Spleen (tissue), 11 donors: Measurements from ENCODE around the gene CDH7. TPM values are rescaled to one million over a fixed set of nuclear protein-coding genes. Genes with fewer than 3 reads are reported as not detected.

Experiments
- DNase-seq: peaks from one replicate; pipeline ENCODE4 v3.0.0-alpha.2; 2020
- H3K27ac ChIP-seq, 8 donors: fragments of 200-600 bp; sonication (generic) in 7 of 8; 1 replicate in 4 of 8; 2 replicates in 4 of 8; pipeline versions ENCODE4 v1.5.0 to v1.8.0; 2016 to 2021; ENCODE audit warnings: inconsistent platforms in 4 of 8, mild to moderate bottlenecking in 4 of 8, moderate library complexity in 1 of 8
- H3K27me3 ChIP-seq, 7 donors: fragments of 200-600 bp; sonication (generic) in 6 of 7; replicated peaks in 1 of 7; 1 replicate in 4 of 7; 2 replicates in 3 of 7; pipeline versions ENCODE4 v1.5.0 to v1.8.0; 2016 to 2021; ENCODE audit warnings: inconsistent platforms in 3 of 7, mild to moderate bottlenecking in 1 of 7
- H3K36me3 ChIP-seq, 6 donors: fragments of 200-600 bp; sonication (generic) in 5 of 6; 1 replicate in 4 of 6; 2 replicates in 2 of 6; pipeline versions ENCODE4 v1.5.0 to v1.8.0; 2016 to 2021; ENCODE audit warnings: inconsistent platforms in 2 of 6
- H3K4me1 ChIP-seq, 6 donors: fragments of 200-600 bp; sonication (generic) in 5 of 6; 1 replicate in 3 of 6; 2 replicates in 3 of 6; pipeline versions ENCODE4 v1.5.0 to v1.8.0; 2016 to 2021; ENCODE audit warnings: inconsistent platforms in 3 of 6
- H3K4me3 ChIP-seq, 8 donors: fragments of 200-600 bp; sonication (generic) in 7 of 8; 1 replicate in 4 of 8; 2 replicates in 4 of 8; pipeline versions ENCODE4 v1.5.0 to v1.8.0; 2016 to 2021; ENCODE audit warnings: inconsistent platforms in 4 of 8, mild to moderate bottlenecking in 4 of 8, moderate library complexity in 2 of 8
- H3K9me3 ChIP-seq, 8 donors: fragments of 200-600 bp; sonication (generic) in 7 of 8; 1 replicate in 4 of 8; 2 replicates in 4 of 8; pipeline versions ENCODE4 v1.5.0 to v1.8.0; 2016 to 2021; ENCODE audit warnings: inconsistent platforms in 4 of 8
- CTCF ChIP-seq, 11 experiments: fragments of 200-600 bp in 7 of 11; fragments of 450-650 bp in 4 of 11; sonication (generic) in 4 of 11; IDR thresholded peaks in 8 of 11; conservative IDR thresholded peaks in 3 of 11; 1 replicate in 7 of 11; 2 replicates in 4 of 11; pipeline versions ENCODE4 v1.4.0 to v1.8.0; 2016 to 2021; ENCODE audit warnings: antibody characterized with exemption in 11 of 11, inconsistent platforms in 4 of 11, mild to moderate bottlenecking in 1 of 11
- POLR2A ChIP-seq, 3 donors: fragments of 450-650 bp; IDR thresholded peaks; one replicate each; pipeline ENCODE4 v1.5.1; 2017; ENCODE audit warnings: antibody characterized with exemption in 3 of 3, mild to moderate bottlenecking in 1 of 3
- POLR2AphosphoS5 ChIP-seq, 3 donors: sonication (generic); formaldehyde crosslinking; IDR thresholded peaks; one replicate each; pipeline ENCODE4 v1.5.1; 2017; ENCODE audit warnings: antibody characterized with exemption in 3 of 3
- WGBS, 5 donors: extraction: QIAGEN DNeasy Blood & Tissue Kit in 3 of 5; methylation state at CpG; one replicate each; pipeline versions ENCODE4 v1.1.5 to v1.1.7; 2013 to 2018; 5-methylcytosine and 5-hydroxymethylcytosine counted together
- intact Hi-C: fragments of 100-400 bp; cut with DNase I; formaldehyde crosslinking; loops from one replicate; pipeline ENCODE4 v1.15.0; 2023; ENCODE audit warnings: low total_unique reads
- polyA plus RNA-seq, 3 donors: library from polyadenylated mRNA; stranded (reverse); fragments of 200-250 nt; gene quantifications; one replicate each; pipeline ENCODE4 v1.2.1, GENCODE V29; 2013
- total RNA-seq, 7 donors: library from RNA; depleted of rRNA in 3 of 7; stranded (reverse); fragments of >200 nt in 3 of 7; fragmentation: NEBNext Ultra II Directional in 4 of 7; extraction: Animal tissue kit (Norgen Biotek cat#: 25700) in 4 of 7; gene quantifications; one replicate each; pipeline versions ENCODE4 v1.1.0 to v1.2.1, GENCODE V29; 2016 to 2021
- donor health status: healthy with polysubstance abuse.
- donor health status: DM: no; HTN: no; CAD: no; lungs with moderate emphysema.
- donor health status: DM: no; HTN: no; CAD: no.
- donor health status: Bipolar disorder and iron deficiency.
- donor health status: healthy.
- donor health status: DM: no; HTN: no; CAD: no.
- donor health status: DM: yes; HTN: yes; CAD: no.

The CDH7 gene
- total and polyA plus RNA-seq, 10 donors = under 0.01 to 0.09 (median 0.06) TPM; not detected in 6

GRCh38 chr18:65754121-65754520 is 3.3 kb downstream of the CDH7 start:
- H3K4me3 ChIP-seq = no peak overlapping the region
- WGBS, 5 donors = 23 to 40% (median 31%) methylated on average over 3 of the region's 3 CpGs
- no peak for DNase-seq
- intact Hi-C loops = no loop called here
- H3K9me3 ChIP-seq = peaks cover 0 to 8% (median 0%) of the 10 kb centered on the region in 8 donors
- H3K27me3 ChIP-seq = peaks cover 0 to 41% (median 17%) of the 10 kb centered on the region in 7 donors
- peaks cover 0 to 15% (median 7%) of the 10 kb centered on the region in 6 donors for H3K4me1 ChIP-seq
- no peak overlapping the region for H3K27ac ChIP-seq
- H3K36me3 ChIP-seq = no peaks in the 10 kb centered on the region
- TF ChIP-seq POLR2AphosphoS5 (IDR thresholded peaks at IDR 0.05) (no peak), CTCF (IDR thresholded peaks at IDR 0.05 in 8 of 11, conservative IDR thresholded peaks at IDR 0.05 in 3 of 11) (no peak), POLR2A (IDR thresholded peaks at IDR 0.05) (no peak)

DNA sequence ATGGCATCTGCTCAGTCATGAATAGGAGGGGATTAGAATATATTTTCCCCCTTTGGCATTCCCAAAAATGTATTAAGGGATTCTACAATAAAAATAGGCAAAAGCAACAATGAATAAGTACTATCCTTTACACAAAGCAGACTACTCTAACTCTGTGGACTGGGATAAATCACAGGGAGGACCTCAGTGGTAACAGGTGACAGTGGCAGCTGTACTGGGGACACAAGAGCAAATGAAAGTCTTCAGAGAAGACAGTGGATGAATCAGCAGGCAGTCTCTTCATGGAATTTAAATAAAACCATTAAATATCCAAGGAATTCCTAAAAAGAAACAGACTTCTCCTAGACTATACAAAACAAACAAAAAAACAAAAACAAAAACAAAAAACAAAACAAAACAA is 4.8 kb downstream of the CDH7 start:
- Histone ChIP-seq H3K4me3 (no peak overlapping the region), H3K27ac (no peak overlapping the region), H3K9me3 (peaks cover 0 to 5% (median 0%) of the 10 kb centered on the region in 8 donors), H3K4me1 (peaks cover 0 to 8% (median 3%) of the 10 kb centered on the region in 6 donors), H3K27me3 (peaks cover 0 to 26% (median 13%) of the 10 kb centered on the region in 7 donors), H3K36me3 (no peaks in the 10 kb centered on the region)
- intact Hi-C loops = no loop called here
- no peak for DNase-seq
- no peak for TF ChIP-seq POLR2A (IDR thresholded peaks at IDR 0.05)
- TF ChIP-seq POLR2AphosphoS5 (IDR thresholded peaks at IDR 0.05) = no peak
- no peak for TF ChIP-seq CTCF (IDR thresholded peaks at IDR 0.05 in 8 of 11, conservative IDR thresholded peaks at IDR 0.05 in 3 of 11)

GRCh38 chr18:65760457-65760856 is 9.6 kb downstream of the CDH7 start:
- DNase-seq = no peak
- intact Hi-C loops = no loop called here
- WGBS, 5 donors = 72 to 77% (median 72%) methylated on average over 1 of the region's 1 CpG
- Histone ChIP-seq H3K4me1 (no peaks in the 10 kb centered on the region), H3K36me3 (no peaks in the 10 kb centered on the region), H3K27ac (no peak overlapping the region), H3K27me3 (no peaks in the 10 kb centered on the region), H3K9me3 (no peaks in the 10 kb centered on the region), H3K4me3 (no peak overlapping the region)
- TF ChIP-seq CTCF (IDR thresholded peaks at IDR 0.05 in 8 of 11, conservative IDR thresholded peaks at IDR 0.05 in 3 of 11) (no peak), POLR2AphosphoS5 (IDR thresholded peaks at IDR 0.05) (no peak), POLR2A (IDR thresholded peaks at IDR 0.05) (no peak)

DNA sequence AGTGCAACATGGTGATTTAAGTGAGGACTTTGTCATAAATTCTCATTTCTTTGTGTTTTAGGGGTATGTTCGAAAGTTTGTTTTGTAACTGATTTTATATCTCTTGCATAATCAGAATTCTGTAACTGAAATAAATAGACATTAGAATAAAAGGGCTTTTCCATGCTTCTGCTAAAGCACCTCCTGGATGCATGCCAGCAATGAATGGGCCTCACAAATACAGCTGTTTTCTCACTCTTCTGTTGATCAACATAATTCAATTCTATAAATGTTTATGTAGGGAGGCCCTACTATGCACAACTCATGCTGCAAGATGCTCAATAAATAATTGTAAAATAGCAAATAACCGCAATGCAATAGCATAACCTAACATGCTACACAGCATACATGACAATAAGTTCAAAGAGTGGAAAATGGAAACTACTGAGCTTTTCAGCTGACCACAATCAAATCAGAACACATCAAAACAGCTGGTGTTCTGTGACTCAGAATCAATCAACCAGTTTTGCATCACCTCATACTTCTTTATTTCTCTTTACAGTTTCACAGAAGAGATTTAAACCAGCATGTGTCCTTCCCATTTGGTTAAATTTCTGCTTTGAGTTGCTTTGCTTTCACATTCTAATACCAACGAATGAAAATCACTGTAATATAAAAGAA is 11.0 kb downstream of the CDH7 start:
- no peak overlapping the region for H3K27ac ChIP-seq
- DNase-seq = no peak
- 66 to 75% (median 69%) methylated on average over 3 of the region's 3 CpGs for WGBS, 5 donors
- intact Hi-C loops = no loop called here
- H3K4me3 ChIP-seq = no peak overlapping the region
- no peaks in the 10 kb centered on the region for H3K4me1 ChIP-seq
- no peaks in the 10 kb centered on the region for H3K27me3 ChIP-seq
- H3K36me3 ChIP-seq = no peaks in the 10 kb centered on the region
- H3K9me3 ChIP-seq = no peaks in the 10 kb centered on the region
- TF ChIP-seq POLR2AphosphoS5 (IDR thresholded peaks at IDR 0.05) (no peak), POLR2A (IDR thresholded peaks at IDR 0.05) (no peak), CTCF (IDR thresholded peaks at IDR 0.05 in 8 of 11, conservative IDR thresholded peaks at IDR 0.05 in 3 of 11) (no peak)
